ENCODE results near the gene GPRC5C.

Gene GPRC5C

GRCh38 chr17:74427763-74428153 lies 4.1 kb upstream of the GPRC5C start:
- H3K9me3 ChIP-seq (ENCODE audit: insufficient read depth, low read length): no peaks in the 10 kb centered on the region
- no peaks in the 10 kb centered on the region for H3K79me2 ChIP-seq (ENCODE audit: low read length)
- H3K27me3 ChIP-seq (ENCODE audit: low read depth, low read length): peaks cover 4% of the 10 kb centered on the region; the same call in 1 of the 2 replicates
- H4K20me1 ChIP-seq (ENCODE audit: insufficient read depth, low read length): no peaks in the 10 kb centered on the region
- no peak overlapping the region for H3K9ac ChIP-seq (ENCODE audit: low read length)
- H3K4me2 ChIP-seq (ENCODE audit: low read length): no peak overlapping the region
- no peak for TF ChIP-seq EZH2phosphoT487 (IDR thresholded peaks at IDR 0.05; ENCODE audit: low read depth)
- TF ChIP-seq, protein P1, sequence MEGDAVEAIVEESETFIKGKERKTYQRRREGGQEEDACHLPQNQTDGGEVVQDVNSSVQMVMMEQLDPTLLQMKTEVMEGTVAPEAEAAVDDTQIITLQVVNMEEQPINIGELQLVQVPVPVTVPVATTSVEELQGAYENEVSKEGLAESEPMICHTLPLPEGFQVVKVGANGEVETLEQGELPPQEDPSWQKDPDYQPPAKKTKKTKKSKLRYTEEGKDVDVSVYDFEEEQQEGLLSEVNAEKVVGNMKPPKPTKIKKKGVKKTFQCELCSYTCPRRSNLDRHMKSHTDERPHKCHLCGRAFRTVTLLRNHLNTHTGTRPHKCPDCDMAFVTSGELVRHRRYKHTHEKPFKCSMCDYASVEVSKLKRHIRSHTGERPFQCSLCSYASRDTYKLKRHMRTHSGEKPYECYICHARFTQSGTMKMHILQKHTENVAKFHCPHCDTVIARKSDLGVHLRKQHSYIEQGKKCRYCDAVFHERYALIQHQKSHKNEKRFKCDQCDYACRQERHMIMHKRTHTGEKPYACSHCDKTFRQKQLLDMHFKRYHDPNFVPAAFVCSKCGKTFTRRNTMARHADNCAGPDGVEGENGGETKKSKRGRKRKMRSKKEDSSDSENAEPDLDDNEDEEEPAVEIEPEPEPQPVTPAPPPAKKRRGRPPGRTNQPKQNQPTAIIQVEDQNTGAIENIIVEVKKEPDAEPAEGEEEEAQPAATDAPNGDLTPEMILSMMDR (IDR thresholded peaks at IDR 0.05; ENCODE audit: low read depth, low read length): no peak
- H2AFZ ChIP-seq (ENCODE audit: low read depth, low read length): no peak overlapping the region
- no peak overlapping the region for H3K27ac ChIP-seq (ENCODE audit: low read length)
- no peaks in the 10 kb centered on the region for H3K4me1 ChIP-seq (ENCODE audit: low read length)
- no peak overlapping the region for H3K4me3 ChIP-seq (ENCODE audit: low read length)
- no peaks in the 10 kb centered on the region for H3K36me3 ChIP-seq (replicated peaks; ENCODE audit: low read depth, low read length)

GRCh38 chr17:74429604-74430384 lies 2.1 kb upstream of the GPRC5C start:
- Histone ChIP-seq H3K9ac (ENCODE audit: low read length) (no peak overlapping the region), H3K4me3 (ENCODE audit: low read length) (no peak overlapping the region), H3K4me1 (ENCODE audit: low read length) (no peaks in the 10 kb centered on the region), H3K27me3 (ENCODE audit: low read depth, low read length) (peaks cover 4% of the 10 kb centered on the region; the same call in 1 of the 2 replicates), H3K9me3 (ENCODE audit: insufficient read depth, low read length) (no peaks in the 10 kb centered on the region), H3K36me3 (replicated peaks; ENCODE audit: low read depth, low read length) (no peaks in the 10 kb centered on the region), H3K27ac (ENCODE audit: low read length) (no peak overlapping the region), H4K20me1 (ENCODE audit: insufficient read depth, low read length) (no peaks in the 10 kb centered on the region), H3K79me2 (ENCODE audit: low read length) (no peaks in the 10 kb centered on the region), H3K4me2 (ENCODE audit: low read length) (no peak overlapping the region), H2AFZ (ENCODE audit: low read depth, low read length) (no peak overlapping the region)
- TF ChIP-seq EZH2phosphoT487 (IDR thresholded peaks at IDR 0.05; ENCODE audit: low read depth): no peak
- TF ChIP-seq, protein P1 (IDR thresholded peaks at IDR 0.05; ENCODE audit: low read depth, low read length): no peak

GRCh38 chr17:74430385-74430705 lies 1.5 kb upstream of the GPRC5C start:
- Histone ChIP-seq H3K36me3 (replicated peaks; ENCODE audit: low read depth, low read length) (no peaks in the 10 kb centered on the region), H3K9me3 (ENCODE audit: insufficient read depth, low read length) (no peaks in the 10 kb centered on the region), H2AFZ (ENCODE audit: low read depth, low read length) (no peak overlapping the region), H3K9ac (ENCODE audit: low read length) (no peak overlapping the region), H4K20me1 (ENCODE audit: insufficient read depth, low read length) (no peaks in the 10 kb centered on the region), H3K27ac (ENCODE audit: low read length) (no peak overlapping the region), H3K27me3 (ENCODE audit: low read depth, low read length) (peaks cover 4% of the 10 kb centered on the region; the same call in 1 of the 2 replicates), H3K4me1 (ENCODE audit: low read length) (no peaks in the 10 kb centered on the region), H3K79me2 (ENCODE audit: low read length) (no peaks in the 10 kb centered on the region), H3K4me2 (ENCODE audit: low read length) (no peak overlapping the region), H3K4me3 (ENCODE audit: low read length) (no peak overlapping the region)
- TF ChIP-seq EZH2phosphoT487 (IDR thresholded peaks at IDR 0.05; ENCODE audit: low read depth): no peak
- TF ChIP-seq, protein P1 (IDR thresholded peaks at IDR 0.05; ENCODE audit: low read depth, low read length): no peak

GRCh38 chr17:74430706-74431567 lies 951 bp upstream of the GPRC5C start:
- H3K4me3 ChIP-seq (ENCODE audit: low read length): no peak overlapping the region

More at GRCh38 chr17:74430706-74431567, 951 bp upstream of the GPRC5C start:
- no peaks in the 10 kb centered on the region for H3K36me3 ChIP-seq (replicated peaks; ENCODE audit: low read depth, low read length)
- H3K27ac ChIP-seq (ENCODE audit: low read length): no peak overlapping the region
- H3K4me2 ChIP-seq (ENCODE audit: low read length): no peak overlapping the region
- no peaks in the 10 kb centered on the region for H4K20me1 ChIP-seq (ENCODE audit: insufficient read depth, low read length)
- no peak overlapping the region for H2AFZ ChIP-seq (ENCODE audit: low read depth, low read length)
- peaks cover 4% of the 10 kb centered on the region; the same call in 1 of the 2 replicates for H3K27me3 ChIP-seq (ENCODE audit: low read depth, low read length)
- TF ChIP-seq, protein P1 (IDR thresholded peaks at IDR 0.05; ENCODE audit: low read depth, low read length): no peak
- H3K9ac ChIP-seq (ENCODE audit: low read length): no peak overlapping the region
- no peaks in the 10 kb centered on the region for H3K4me1 ChIP-seq (ENCODE audit: low read length)
- H3K79me2 ChIP-seq (ENCODE audit: low read length): no peaks in the 10 kb centered on the region
- no peaks in the 10 kb centered on the region for H3K9me3 ChIP-seq (ENCODE audit: insufficient read depth, low read length)

Data from OCI-LY3 (cell line).